Measurements from ENCODE around the gene CD96. TPM values are rescaled to one million over a fixed set of nuclear protein-coding genes. Genes with fewer than 3 reads are reported as not detected.
"Not testable (repeated sequence)": the region's sequence is repeated elsewhere in the genome, so short reads cannot be mapped to it uniquely, and the experiment has no call there.

Gene CD96
- total and polyA plus RNA-seq, 4 donors: 0.69 to 3.1 (median 2.4) TPM

DNA sequence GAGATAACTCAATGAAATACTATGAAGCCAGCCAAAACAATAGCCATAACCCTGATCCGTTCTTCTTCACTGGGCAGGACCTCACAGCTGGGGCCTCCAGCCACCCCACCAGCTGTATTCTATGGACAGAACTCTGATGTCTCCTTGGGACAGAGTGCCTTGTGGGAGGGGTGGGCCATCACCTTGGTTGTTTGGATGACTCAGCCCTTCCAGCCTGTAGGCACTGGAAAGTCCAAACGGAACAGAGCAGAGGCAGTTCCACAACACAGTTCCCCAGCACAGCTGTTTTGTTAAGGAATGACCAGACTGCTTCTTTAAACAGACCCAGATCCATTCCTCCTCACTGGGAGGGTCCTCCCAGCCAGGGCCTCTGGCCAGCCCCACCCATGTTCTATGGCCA, 85.1 kb downstream of the CD96 start:
- Histone ChIP-seq H3K4me1 (ENCODE audit: control insufficient read depth in 5 of 5, insufficient read depth in 5 of 5, low read length in 5 of 5) (no peaks in the 10 kb centered on the region), H3K4me3 (no peak overlapping the region), H3K27ac (ENCODE audit: low read depth in 1 of 2, low read length in 1 of 2) (no peak overlapping the region), H3K27me3 (ENCODE audit: control insufficient read depth in 3 of 3, insufficient read depth in 3 of 3, low read length in 2 of 3) (no peaks in the 10 kb centered on the region), H3K36me3 (ENCODE audit: control insufficient read depth in 4 of 4, insufficient read depth in 4 of 4, low read length in 4 of 4) (no peaks in the 10 kb centered on the region), H3K9me3 (ENCODE audit: control insufficient read depth in 4 of 4, insufficient read depth in 3 of 4, low read length in 3 of 4) (peaks cover 0 to 2% (median 0%) of the 10 kb centered on the region in 4 donors), H3K9ac (ENCODE audit: insufficient read depth in 1 of 2, low read length in 2 of 2) (no peak overlapping the region)
- ATAC-seq (ENCODE audit: insufficient read depth, low FRiP score) (no peak), DNase-seq (no peak)
- no peak for TF ChIP-seq CTCF (IDR thresholded peaks at IDR 0.05; ENCODE audit: control extremely low read depth, extremely low read depth)
- 69 to 94% methylated on average over 2 of the region's 2 CpGs for WGBS, 2 donors

- ATAC-seq (ENCODE audit: insufficient read depth, low FRiP score); H3K36me3 ChIP-seq (ENCODE audit: control insufficient read depth in 4 of 4, insufficient read depth in 4 of 4, low read length in 4 of 4); H3K27ac ChIP-seq (ENCODE audit: low read depth in 1 of 2, low read length in 1 of 2); DNase-seq; H3K4me1 ChIP-seq (ENCODE audit: control insufficient read depth in 5 of 5, insufficient read depth in 5 of 5, low read length in 5 of 5); H3K27me3 ChIP-seq (ENCODE audit: control insufficient read depth in 3 of 3, insufficient read depth in 3 of 3, low read length in 2 of 3); H3K9me3 ChIP-seq (ENCODE audit: control insufficient read depth in 4 of 4, insufficient read depth in 3 of 4, low read length in 3 of 4); H3K4me3 ChIP-seq; H3K9ac ChIP-seq (ENCODE audit: insufficient read depth in 1 of 2, low read length in 2 of 2): not testable (repeated sequence)
- WGBS, 2 donors: 95 to 96% methylated on average over 1 of the region's 1 CpG
These were observed 87.0 kb downstream of the CD96 start for GRCh38 chr3:111629018-111629417.

GRCh38 chr3:111630638-111631037, 88.6 kb downstream of the CD96 start:
- not testable (repeated sequence) for DNase-seq; H3K36me3 ChIP-seq (ENCODE audit: control insufficient read depth in 4 of 4, insufficient read depth in 4 of 4, low read length in 4 of 4); H3K27ac ChIP-seq (ENCODE audit: low read depth in 1 of 2, low read length in 1 of 2); H3K27me3 ChIP-seq (ENCODE audit: control insufficient read depth in 3 of 3, insufficient read depth in 3 of 3, low read length in 2 of 3); H3K4me1 ChIP-seq (ENCODE audit: control insufficient read depth in 5 of 5, insufficient read depth in 5 of 5, low read length in 5 of 5); H3K9ac ChIP-seq (ENCODE audit: insufficient read depth in 1 of 2, low read length in 2 of 2); H3K4me3 ChIP-seq; H3K9me3 ChIP-seq (ENCODE audit: control insufficient read depth in 4 of 4, insufficient read depth in 3 of 4, low read length in 3 of 4); ATAC-seq (ENCODE audit: insufficient read depth, low FRiP score)

DNA sequence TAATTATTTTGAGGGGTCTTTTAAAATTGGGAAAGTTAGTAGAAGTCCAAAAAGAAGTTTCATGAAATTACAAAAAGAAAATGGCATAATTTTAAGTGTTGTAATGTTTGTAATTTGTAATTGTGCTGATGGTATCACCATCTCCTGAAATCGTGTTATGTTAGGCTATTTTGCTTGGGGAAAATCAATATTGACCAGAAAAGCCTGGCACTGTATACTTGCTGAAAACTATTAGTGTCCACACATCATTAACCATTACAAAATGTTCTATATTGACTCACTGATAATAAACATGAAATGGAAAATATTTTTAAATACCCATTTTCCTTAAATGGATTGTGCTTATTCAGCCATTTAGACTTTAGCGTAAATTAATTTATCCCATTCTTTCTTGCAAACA, 93.4 kb downstream of the CD96 start:
- ATAC-seq (ENCODE audit: insufficient read depth, low FRiP score) (no peak), DNase-seq (no peak)
- 78 to 82% methylated on average over 2 of the region's 2 CpGs for WGBS, 2 donors

More for the DNA sequence above, 93.4 kb downstream of the CD96 start:
- TF ChIP-seq CTCF (IDR thresholded peaks at IDR 0.05; ENCODE audit: control extremely low read depth, extremely low read depth): no peak
- Histone ChIP-seq H3K27me3 (ENCODE audit: control insufficient read depth in 3 of 3, insufficient read depth in 3 of 3, low read length in 2 of 3) (no peaks in the 10 kb centered on the region), H3K9ac (ENCODE audit: insufficient read depth in 1 of 2, low read length in 2 of 2) (no peak overlapping the region), H3K27ac (ENCODE audit: low read depth in 1 of 2, low read length in 1 of 2) (no peak overlapping the region), H3K36me3 (ENCODE audit: control insufficient read depth in 4 of 4, insufficient read depth in 4 of 4, low read length in 4 of 4) (no peaks in the 10 kb centered on the region), H3K4me3 (no peak overlapping the region), H3K4me1 (ENCODE audit: control insufficient read depth in 5 of 5, insufficient read depth in 5 of 5, low read length in 5 of 5) (peaks cover 0 to 7% (median 0%) of the 10 kb centered on the region in 5 donors), H3K9me3 (ENCODE audit: control insufficient read depth in 4 of 4, insufficient read depth in 3 of 4, low read length in 3 of 4) (no peaks in the 10 kb centered on the region)

All from lung (tissue), 12 donors.